ENCODE measurements around the gene SMKR1.

The SMKR1 gene

GRCh38 chr7:129456421-129456820, 45.9 kb upstream of the SMKR1 start:
- Histone ChIP-seq H3K23ac (ENCODE audit: low read length in 2 of 2) (no peak overlapping the region), H2BK15ac (ENCODE audit: low read depth, poor library complexity, severe bottlenecking) (no peak overlapping the region), H4K91ac (ENCODE audit: low read length) (no peak overlapping the region), H2BK120ac (ENCODE audit: low read depth, low read length) (no peak overlapping the region), H3K4me3 (ENCODE audit: insufficient read depth in 1 of 2, low read depth in 1 of 2, low read length in 2 of 2) (no peak overlapping the region), H2AFZ (ENCODE audit: low read depth, low read length) (no peak overlapping the region), H3K36me3 (ENCODE audit: control insufficient read depth in 1 of 2, insufficient read depth in 2 of 2, low read depth in 1 of 2, low read length in 2 of 2) (peaks cover 2 to 51% of the 10 kb centered on the region in 2 experiments), H2AK5ac (ENCODE audit: low read length, severe bottlenecking) (no peak overlapping the region), H3K9me3 (ENCODE audit: control insufficient read depth, low read length) (no peaks in the 10 kb centered on the region), H3K4me1 (ENCODE audit: control insufficient read depth, insufficient read depth, low read depth, low read length) (no peaks in the 10 kb centered on the region), H3K18ac (ENCODE audit: low read depth in 1 of 2, low read length in 2 of 2) (no peak overlapping the region), H4K8ac (ENCODE audit: low read length) (no peak overlapping the region), H3K4me2 (ENCODE audit: low read length, poor library complexity, severe bottlenecking) (no peak overlapping the region), H3K27me3 (ENCODE audit: control insufficient read depth in 1 of 2, insufficient read depth in 1 of 2, low read length in 2 of 2) (no peaks in the 10 kb centered on the region), H3K27ac (ENCODE audit: low read length, poor library complexity, severe bottlenecking) (no peak overlapping the region), H3K4ac (ENCODE audit: low read depth in 1 of 2, low read length in 2 of 2) (no peak overlapping the region), H3K9ac (ENCODE audit: low read length) (no peak overlapping the region), H2BK5ac (ENCODE audit: low read depth, low read length, poor library complexity, severe bottlenecking) (no peak overlapping the region), H3K14ac (ENCODE audit: low read length in 2 of 2) (no peak overlapping the region), H2BK12ac (ENCODE audit: low read length in 2 of 2) (no peak overlapping the region), H3K79me1 (replicated peaks; ENCODE audit: low read length, poor library complexity, severe bottlenecking) (no peaks in the 10 kb centered on the region)
- no peak for DNase-seq
- 94% methylated on average over 10 of the region's 10 CpGs for WGBS

- Histone ChIP-seq H3K9me3 (ENCODE audit: control insufficient read depth, low read length) (no peaks in the 10 kb centered on the region), H3K4me2 (ENCODE audit: low read length, poor library complexity, severe bottlenecking) (no peak overlapping the region), H3K36me3 (ENCODE audit: control insufficient read depth in 1 of 2, insufficient read depth in 2 of 2, low read depth in 1 of 2, low read length in 2 of 2) (peaks cover 2 to 54% of the 10 kb centered on the region in 2 experiments), H2BK120ac (ENCODE audit: low read depth, low read length) (no peak overlapping the region), H2BK5ac (ENCODE audit: low read depth, low read length, poor library complexity, severe bottlenecking) (no peak overlapping the region), H3K27me3 (ENCODE audit: control insufficient read depth in 1 of 2, insufficient read depth in 1 of 2, low read length in 2 of 2) (no peaks in the 10 kb centered on the region), H3K79me1 (replicated peaks; ENCODE audit: low read length, poor library complexity, severe bottlenecking) (no peaks in the 10 kb centered on the region), H2AFZ (ENCODE audit: low read depth, low read length) (no peak overlapping the region), H3K18ac (ENCODE audit: low read depth in 1 of 2, low read length in 2 of 2) (no peak overlapping the region), H4K8ac (ENCODE audit: low read length) (no peak overlapping the region), H3K4ac (ENCODE audit: low read depth in 1 of 2, low read length in 2 of 2) (no peak overlapping the region), H3K4me3 (ENCODE audit: insufficient read depth in 1 of 2, low read depth in 1 of 2, low read length in 2 of 2) (no peak overlapping the region), H3K23ac (ENCODE audit: low read length in 2 of 2) (no peak overlapping the region), H2BK15ac (ENCODE audit: low read depth, poor library complexity, severe bottlenecking) (no peak overlapping the region), H3K4me1 (ENCODE audit: control insufficient read depth, insufficient read depth, low read depth, low read length) (no peaks in the 10 kb centered on the region), H3K14ac (ENCODE audit: low read length in 2 of 2) (no peak overlapping the region), H2AK5ac (ENCODE audit: low read length, severe bottlenecking) (no peak overlapping the region), H2BK12ac (ENCODE audit: low read length in 2 of 2) (no peak overlapping the region), H3K9ac (ENCODE audit: low read length) (no peak overlapping the region), H4K91ac (ENCODE audit: low read length) (no peak overlapping the region), H3K27ac (ENCODE audit: low read length, poor library complexity, severe bottlenecking) (no peak overlapping the region)
- 92% methylated on average over 3 of the region's 3 CpGs for WGBS
- no peak for DNase-seq
These were observed 45.2 kb upstream of the SMKR1 start for GRCh38 chr7:129457101-129457500.

- no peak overlapping the region for H3K14ac ChIP-seq (ENCODE audit: low read length in 2 of 2)
- H3K23ac ChIP-seq (ENCODE audit: low read length in 2 of 2): no peak overlapping the region
- H2BK15ac ChIP-seq (ENCODE audit: low read depth, poor library complexity, severe bottlenecking): no peak overlapping the region
- no peak overlapping the region for H2BK12ac ChIP-seq (ENCODE audit: low read length in 2 of 2)
- H2BK120ac ChIP-seq (ENCODE audit: low read depth, low read length): no peak overlapping the region
- no peak overlapping the region for H3K4ac ChIP-seq (ENCODE audit: low read depth in 1 of 2, low read length in 2 of 2)
- no peak overlapping the region for H3K4me2 ChIP-seq (ENCODE audit: low read length, poor library complexity, severe bottlenecking)
- H3K36me3 ChIP-seq (ENCODE audit: control insufficient read depth in 1 of 2, insufficient read depth in 2 of 2, low read depth in 1 of 2, low read length in 2 of 2): peaks cover 2 to 59% of the 10 kb centered on the region in 2 experiments
- H3K79me1 ChIP-seq (replicated peaks; ENCODE audit: low read length, poor library complexity, severe bottlenecking): no peaks in the 10 kb centered on the region
- WGBS: 91% methylated on average over 5 of the region's 5 CpGs
- no peak overlapping the region for H3K27ac ChIP-seq (ENCODE audit: low read length, poor library complexity, severe bottlenecking)
- no peaks in the 10 kb centered on the region for H3K9me3 ChIP-seq (ENCODE audit: control insufficient read depth, low read length)
- no peak overlapping the region for H2AFZ ChIP-seq (ENCODE audit: low read depth, low read length)
- no peak overlapping the region for H3K18ac ChIP-seq (ENCODE audit: low read depth in 1 of 2, low read length in 2 of 2)
- no peak overlapping the region for H3K9ac ChIP-seq (ENCODE audit: low read length)
- no peak overlapping the region for H2BK5ac ChIP-seq (ENCODE audit: low read depth, low read length, poor library complexity, severe bottlenecking)
- no peak for DNase-seq
- H3K4me1 ChIP-seq (ENCODE audit: control insufficient read depth, insufficient read depth, low read depth, low read length): no peaks in the 10 kb centered on the region
- H4K91ac ChIP-seq (ENCODE audit: low read length): no peak overlapping the region
- no peaks in the 10 kb centered on the region for H3K27me3 ChIP-seq (ENCODE audit: control insufficient read depth in 1 of 2, insufficient read depth in 1 of 2, low read length in 2 of 2)
- no peak overlapping the region for H2AK5ac ChIP-seq (ENCODE audit: low read length, severe bottlenecking)
- H4K8ac ChIP-seq (ENCODE audit: low read length): no peak overlapping the region
- H3K4me3 ChIP-seq (ENCODE audit: insufficient read depth in 1 of 2, low read depth in 1 of 2, low read length in 2 of 2): no peak overlapping the region
These were observed 44.2 kb upstream of the SMKR1 start for GRCh38 chr7:129458171-129458570.

GRCh38 chr7:129461809-129462208, 40.5 kb upstream of the SMKR1 start:
- WGBS: 95% methylated on average over 2 of the region's 2 CpGs
- Histone ChIP-seq H3K27ac (ENCODE audit: low read length, poor library complexity, severe bottlenecking) (no peak overlapping the region), H4K8ac (ENCODE audit: low read length) (no peak overlapping the region), H2BK15ac (ENCODE audit: low read depth, poor library complexity, severe bottlenecking) (no peak overlapping the region), H2AK5ac (ENCODE audit: low read length, severe bottlenecking) (no peak overlapping the region), H3K4ac (ENCODE audit: low read depth in 1 of 2, low read length in 2 of 2) (no peak overlapping the region), H2BK5ac (ENCODE audit: low read depth, low read length, poor library complexity, severe bottlenecking) (no peak overlapping the region), H3K4me3 (ENCODE audit: insufficient read depth in 1 of 2, low read depth in 1 of 2, low read length in 2 of 2) (no peak overlapping the region), H3K9me3 (ENCODE audit: control insufficient read depth, low read length) (no peaks in the 10 kb centered on the region), H3K9ac (ENCODE audit: low read length) (no peak overlapping the region), H3K4me2 (ENCODE audit: low read length, poor library complexity, severe bottlenecking) (no peak overlapping the region), H2BK12ac (ENCODE audit: low read length in 2 of 2) (no peak overlapping the region), H3K4me1 (ENCODE audit: control insufficient read depth, insufficient read depth, low read depth, low read length) (no peaks in the 10 kb centered on the region), H3K18ac (ENCODE audit: low read depth in 1 of 2, low read length in 2 of 2) (no peak overlapping the region), H2AFZ (ENCODE audit: low read depth, low read length) (no peak overlapping the region), H4K91ac (ENCODE audit: low read length) (no peak overlapping the region), H3K27me3 (ENCODE audit: control insufficient read depth in 1 of 2, insufficient read depth in 1 of 2, low read length in 2 of 2) (no peaks in the 10 kb centered on the region), H2BK120ac (ENCODE audit: low read depth, low read length) (no peak overlapping the region), H3K23ac (ENCODE audit: low read length in 2 of 2) (no peak overlapping the region), H3K36me3 (ENCODE audit: control insufficient read depth in 1 of 2, insufficient read depth in 2 of 2, low read depth in 1 of 2, low read length in 2 of 2) (peaks cover 0 to 55% of the 10 kb centered on the region in 2 experiments), H3K79me1 (replicated peaks; ENCODE audit: low read length, poor library complexity, severe bottlenecking) (no peaks in the 10 kb centered on the region), H3K14ac (ENCODE audit: low read length in 2 of 2) (no peak overlapping the region)
- no peak for DNase-seq

Data from mesenchymal stem cell (in vitro differentiated cells and primary cell).